NCI-H146 treated with DMSO at 0.1 percent for 48 hours (cell line): ENCODE results near the gene OR4K2.
"Not testable (repeated sequence)": the region's sequence is repeated elsewhere in the genome, so short reads cannot be mapped to it uniquely, and the experiment has no call there.

Source experiments
- DNase-seq: peaks from one replicate; lab custom pipeline; 2025; ENCODE audit not compliant: unreplicated experiment; lab: John Stamatoyannopoulos, UW

OR4K2 gene, protein sequence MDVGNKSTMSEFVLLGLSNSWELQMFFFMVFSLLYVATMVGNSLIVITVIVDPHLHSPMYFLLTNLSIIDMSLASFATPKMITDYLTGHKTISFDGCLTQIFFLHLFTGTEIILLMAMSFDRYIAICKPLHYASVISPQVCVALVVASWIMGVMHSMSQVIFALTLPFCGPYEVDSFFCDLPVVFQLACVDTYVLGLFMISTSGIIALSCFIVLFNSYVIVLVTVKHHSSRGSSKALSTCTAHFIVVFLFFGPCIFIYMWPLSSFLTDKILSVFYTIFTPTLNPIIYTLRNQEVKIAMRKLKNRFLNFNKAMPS

DNA sequence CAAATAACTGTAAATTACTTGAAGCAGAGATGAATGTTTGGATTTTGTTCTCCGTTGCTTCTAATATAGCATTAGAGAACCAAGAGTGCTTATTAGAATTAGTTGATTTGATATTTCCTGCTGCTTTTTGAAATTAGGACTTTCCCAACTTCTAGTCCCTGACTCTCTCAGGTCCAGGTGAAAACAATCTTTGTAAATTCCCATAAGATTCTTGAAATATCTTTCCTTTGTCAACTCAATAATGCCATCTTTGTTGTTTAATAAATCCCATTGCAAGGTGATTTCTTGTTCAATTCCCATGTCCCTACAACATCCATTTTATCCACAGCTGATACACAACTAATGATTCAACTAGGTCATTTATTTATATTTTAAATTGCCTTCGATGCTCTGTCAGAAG, at the start of gene OR4K2:
OR4K2 (plus strand) TSS at position 301 of the 400 bp plus-strand sequence. CDS start 1,126 bp downstream, outside the sequence.
- no peak for DNase-seq

DNA sequence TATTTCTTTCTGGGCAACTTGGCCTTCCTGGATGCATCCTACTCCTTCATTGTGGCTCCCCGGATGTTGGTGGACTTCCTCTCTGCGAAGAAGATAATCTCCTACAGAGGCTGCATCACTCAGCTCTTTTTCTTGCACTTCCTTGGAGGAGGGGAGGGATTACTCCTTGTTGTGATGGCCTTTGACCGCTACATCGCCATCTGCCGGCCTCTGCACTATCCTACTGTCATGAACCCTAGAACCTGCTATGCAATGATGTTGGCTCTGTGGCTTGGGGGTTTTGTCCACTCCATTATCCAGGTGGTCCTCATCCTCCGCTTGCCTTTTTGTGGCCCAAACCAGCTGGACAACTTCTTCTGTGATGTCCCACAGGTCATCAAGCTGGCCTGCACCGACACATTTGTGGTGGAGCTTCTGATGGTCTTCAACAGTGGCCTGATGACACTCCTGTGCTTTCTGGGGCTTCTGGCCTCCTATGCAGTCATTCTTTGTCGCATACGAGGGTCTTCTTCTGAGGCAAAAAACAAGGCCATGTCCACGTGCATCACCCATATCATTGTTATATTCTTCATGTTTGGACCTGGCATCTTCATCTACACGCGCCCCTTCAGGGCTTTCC, 47.2 kb upstream of the OR4K2 start:
- DNase-seq = not testable (repeated sequence)

DNA sequence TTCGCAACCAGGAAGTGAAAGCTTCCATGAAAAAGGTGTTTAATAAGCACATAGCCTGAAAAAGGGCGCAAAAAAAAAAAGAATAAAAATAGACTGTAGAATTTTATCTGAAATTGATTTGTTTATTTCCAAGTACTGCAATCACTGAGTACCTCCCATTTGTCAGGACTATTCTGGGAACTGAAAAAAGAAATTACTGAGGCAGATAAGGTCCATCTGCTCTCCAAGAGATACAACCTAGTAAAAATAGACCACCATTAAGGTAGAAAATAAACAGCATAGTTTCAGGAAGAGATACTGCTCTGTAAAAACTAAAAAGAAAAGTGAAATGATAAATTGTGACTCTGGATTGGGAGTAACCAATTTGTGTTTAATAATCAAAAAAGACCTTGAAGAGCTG, 46.6 kb upstream of the OR4K2 start:
- DNase-seq = no peak

DNA sequence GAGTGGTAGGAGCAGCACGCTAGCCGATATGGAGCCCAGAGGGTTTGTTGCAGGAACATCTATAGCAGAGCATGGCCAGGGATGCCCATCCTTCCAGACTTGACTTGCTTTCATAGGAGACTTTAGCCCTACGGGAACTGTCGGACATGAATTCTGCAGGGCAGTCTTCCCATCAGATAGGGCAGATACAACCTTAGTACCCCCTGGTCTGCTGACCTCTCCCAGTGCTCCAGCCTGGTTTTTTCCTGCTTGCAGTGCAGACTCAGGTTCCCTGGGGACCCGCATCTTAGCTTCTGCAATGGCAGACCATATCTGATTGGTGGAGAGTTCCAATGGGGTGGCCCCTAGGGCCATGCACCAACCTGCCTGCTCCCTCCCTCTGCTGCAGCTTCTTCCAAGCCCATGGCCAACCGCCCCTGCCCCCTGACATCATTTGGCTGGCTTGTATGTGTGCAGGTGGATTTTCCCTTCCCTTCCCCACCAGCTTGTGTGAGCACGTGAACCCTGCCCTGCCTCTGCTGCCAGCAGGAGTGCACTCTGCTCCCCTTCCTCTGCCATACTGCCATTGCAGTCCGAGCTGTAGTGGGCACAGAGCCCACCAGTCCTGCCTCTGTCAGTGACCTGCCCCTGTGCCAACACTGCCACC, 40.6 kb upstream of the OR4K2 start:
- not testable (repeated sequence) for DNase-seq

DNA sequence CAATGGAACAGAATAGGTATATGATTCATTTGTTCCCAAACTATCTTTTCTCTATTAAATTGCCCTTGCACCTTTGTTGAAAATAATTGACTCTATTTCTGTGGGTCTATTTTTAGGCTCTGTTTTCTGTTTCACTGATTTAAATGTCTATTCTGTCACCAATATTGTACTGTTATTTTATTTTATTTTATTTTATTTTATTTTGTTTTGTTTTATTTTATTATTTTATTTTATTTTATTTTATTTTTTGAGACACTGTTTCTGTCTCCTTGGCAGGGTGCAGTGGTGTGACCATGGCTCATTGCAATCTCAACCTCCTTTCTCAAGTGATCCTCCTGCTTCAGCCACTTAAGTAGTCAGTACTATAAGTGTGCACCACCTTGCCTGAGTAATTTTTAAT, 36.5 kb upstream of the OR4K2 start:
- DNase-seq = no peak

DNA sequence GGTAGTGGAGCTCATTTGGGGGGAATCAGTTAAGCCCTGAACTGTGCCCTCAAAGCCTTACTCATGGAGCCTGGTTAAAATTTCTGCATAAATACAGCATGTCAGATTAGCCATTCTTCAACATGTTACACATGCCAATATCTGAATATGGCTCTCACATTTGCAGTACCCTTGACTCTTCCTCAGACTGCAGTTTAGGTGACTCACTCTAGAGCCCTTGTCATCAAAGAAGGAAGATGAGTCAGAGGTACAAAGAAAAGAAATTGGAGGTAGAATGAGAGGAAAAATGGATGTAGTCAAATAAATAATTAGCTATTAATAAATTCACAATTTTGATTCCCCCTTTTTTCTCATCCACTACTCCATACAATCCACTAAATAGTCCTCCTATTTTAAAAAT, 23.6 kb upstream of the OR4K2 start:
- DNase-seq = no peak

DNA sequence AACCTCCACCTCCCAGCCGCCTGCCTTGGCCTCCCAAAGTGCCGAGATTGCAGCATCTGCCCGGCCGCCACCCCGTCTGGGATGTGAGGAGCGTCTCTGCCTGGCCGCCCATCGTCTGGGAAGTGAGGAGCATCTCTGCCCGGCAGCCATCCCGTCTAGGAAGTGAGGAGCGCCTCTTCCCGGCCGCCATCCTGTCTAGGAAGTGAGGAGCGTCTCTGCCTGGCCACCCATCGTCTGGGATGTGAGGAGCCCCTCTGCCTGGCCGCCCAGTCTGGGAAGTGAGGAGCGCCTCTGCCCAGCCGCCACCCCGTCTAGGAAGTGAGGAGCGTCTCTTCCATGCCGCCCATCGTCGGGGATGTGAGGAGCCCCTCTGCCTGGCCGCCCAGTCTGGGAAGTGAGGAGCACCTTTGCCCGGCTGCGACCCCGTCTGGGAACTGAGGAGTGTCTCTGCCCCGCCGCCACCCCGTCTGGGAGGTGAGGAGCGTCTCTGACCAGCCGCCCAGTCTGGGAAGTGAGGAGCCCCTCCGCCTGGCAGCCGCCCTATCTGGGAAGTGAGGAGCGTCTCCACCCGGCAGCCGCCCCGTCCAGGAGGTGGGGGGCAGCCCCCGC, 8.8 kb upstream of the OR4K2 start:
- not testable (repeated sequence) for DNase-seq

DNA sequence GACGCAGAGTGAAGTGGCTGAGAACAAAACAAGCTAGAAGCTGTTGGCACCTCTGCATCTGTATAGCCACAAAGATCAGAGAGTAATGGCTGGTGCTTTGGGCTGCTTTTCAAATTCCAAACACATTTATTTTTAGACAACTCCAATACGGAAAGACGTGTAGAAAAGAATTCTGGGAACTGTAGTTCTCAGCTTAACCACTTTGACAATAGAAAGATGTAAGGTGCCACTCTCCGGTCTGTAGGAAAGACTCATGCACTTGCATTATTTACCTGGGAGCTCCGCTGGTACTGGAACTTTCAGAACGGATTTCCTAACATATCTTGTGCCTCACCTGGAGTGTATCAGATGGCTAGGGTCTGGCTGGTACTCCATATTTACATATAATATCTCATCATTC, 1.8 kb upstream of the OR4K2 start:
- DNase-seq = no peak

DNA sequence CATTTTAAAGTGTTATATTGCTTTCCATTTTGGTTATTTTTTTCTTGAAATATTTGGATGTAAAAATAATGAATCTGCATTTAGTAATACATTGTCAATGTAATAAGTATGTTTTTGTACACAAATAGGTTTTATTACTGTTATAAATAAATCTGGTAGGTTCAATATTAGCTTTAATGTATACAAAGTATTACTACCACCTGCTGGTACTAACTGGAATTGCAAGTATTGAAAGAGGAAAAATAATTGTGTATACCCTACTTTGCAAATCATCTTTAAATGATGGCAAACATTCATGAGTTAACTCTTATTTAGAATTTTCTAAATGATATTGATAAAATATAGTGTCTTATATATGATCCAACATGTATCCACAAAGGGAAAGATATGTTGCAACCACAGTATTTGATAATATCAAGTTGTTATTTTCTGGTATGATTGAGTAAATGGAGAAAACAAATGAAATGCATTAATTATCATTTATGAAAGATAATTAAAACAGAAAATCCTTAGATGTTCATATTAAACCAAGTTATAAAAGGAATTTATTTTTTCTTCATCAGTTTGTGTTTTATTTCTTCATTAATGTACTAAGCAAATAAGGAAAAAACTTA, 3.2 kb downstream of the OR4K2 start:
- no peak for DNase-seq

DNA sequence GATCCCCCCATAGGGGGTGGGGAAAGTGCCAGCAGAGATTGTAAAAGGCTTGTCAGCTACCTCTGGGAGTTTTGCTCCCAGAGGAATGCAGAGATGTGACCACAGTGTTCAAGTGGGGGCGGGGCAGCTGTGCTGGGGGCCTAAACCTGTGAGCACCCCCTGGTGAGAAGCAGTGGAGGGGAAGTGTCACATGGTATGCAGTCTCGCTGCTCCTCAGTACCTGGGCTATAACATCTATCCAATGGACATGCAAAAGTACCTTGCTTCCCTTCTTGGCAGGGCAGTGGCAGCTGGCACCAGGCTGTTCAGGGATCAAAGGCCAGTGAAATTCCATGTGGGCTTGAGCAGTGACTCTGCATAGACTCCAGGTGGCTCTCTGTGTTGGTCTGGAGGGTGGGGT, 20.3 kb downstream of the OR4K2 start:
- DNase-seq = no peak

DNA sequence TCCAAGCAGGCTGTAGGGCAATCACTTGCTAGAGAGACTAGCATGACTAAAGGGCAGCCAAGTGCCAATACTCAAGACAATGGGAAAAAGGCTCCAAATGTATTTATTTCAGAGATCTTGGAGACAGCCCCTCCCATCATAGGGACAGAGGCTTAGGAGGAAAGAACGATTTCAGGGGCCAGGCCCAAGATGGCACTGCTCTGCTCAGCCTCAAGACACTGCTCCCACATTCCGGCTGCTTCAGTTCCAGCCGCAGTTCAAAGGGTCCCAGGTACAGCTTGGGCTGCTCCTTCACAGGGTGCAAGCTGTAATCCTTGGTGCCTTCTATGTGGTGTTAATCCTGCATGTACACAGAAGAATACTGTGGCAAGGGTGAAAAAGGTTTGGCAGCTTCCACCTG, 26.1 kb downstream of the OR4K2 start:
- DNase-seq = no peak

DNA sequence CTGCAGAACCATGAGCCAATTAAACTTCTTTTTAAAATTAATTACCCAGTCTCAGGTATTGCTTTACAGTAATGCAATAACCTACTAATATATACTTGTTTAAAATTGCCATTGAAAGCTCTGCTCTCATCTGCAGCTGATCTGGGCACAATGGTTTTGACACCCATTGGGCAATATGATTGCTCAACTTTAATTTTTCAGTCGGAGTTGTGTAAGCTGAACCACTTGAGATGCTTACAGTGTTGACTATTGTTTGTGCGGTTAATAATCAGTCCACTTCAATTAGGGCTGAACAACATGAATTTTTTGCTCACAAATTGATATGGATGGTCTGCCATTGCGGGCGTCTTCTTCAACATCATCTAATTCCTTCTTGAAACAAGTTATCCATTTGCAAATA, 27.5 kb downstream of the OR4K2 start:
- DNase-seq = no peak

DNA sequence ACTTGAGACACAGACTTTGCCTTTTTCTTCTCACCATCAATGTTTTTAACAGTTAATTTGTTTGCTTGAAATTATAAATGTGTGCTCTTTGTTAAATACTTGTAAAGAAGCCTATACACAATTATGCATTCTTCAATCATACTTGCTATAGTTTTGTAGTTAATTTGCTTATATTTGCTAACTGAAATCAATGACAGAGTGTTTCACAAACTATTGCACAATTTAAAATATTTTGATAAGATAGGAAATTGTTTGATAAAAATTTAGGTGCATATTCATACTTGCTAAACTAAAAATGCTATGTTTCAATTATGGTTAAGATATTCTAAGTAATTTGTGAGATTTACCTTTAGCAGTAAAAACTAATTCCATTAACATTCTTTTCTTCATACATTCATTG, 31.7 kb downstream of the OR4K2 start:
- DNase-seq = no peak

DNA sequence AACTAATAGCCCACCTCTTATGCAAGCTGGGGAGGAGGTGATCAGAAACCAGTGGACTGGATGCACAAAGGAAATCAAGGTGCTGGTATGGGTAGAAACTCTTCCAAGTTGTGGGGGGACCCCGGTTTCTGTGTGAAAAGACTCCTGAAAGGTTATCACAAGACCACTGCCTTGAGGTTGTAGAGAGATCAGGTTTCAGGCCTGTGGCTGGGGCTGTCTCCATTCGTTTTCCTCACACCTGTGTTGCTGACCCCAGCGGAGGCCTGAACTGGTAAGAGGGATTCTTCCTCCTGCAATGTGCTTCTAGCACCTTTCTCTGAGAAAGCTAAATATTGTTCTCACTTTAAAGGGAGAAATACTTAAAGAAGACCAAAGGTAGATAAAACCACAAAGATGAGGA, 36.2 kb downstream of the OR4K2 start:
- no peak for DNase-seq

DNA sequence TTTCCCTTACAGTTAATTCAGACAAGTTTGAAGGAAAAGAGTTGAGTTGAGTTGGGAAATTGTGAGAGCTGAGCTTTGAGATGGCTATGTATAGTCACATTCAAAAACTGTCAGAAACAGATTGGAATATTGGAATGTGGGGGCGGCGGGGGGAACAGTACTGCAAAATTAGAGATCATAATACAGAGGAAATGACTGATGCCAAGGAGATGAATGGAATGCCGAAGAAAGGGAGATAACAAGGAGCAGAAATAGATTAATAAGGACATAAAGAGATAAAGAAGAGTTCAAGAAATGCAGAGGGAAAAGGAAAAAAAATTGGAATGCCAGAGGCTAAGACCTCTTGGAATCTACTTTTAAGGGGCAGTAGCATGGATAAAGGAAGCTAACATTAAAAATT, 42.3 kb downstream of the OR4K2 start:
- DNase-seq = no peak

DNA sequence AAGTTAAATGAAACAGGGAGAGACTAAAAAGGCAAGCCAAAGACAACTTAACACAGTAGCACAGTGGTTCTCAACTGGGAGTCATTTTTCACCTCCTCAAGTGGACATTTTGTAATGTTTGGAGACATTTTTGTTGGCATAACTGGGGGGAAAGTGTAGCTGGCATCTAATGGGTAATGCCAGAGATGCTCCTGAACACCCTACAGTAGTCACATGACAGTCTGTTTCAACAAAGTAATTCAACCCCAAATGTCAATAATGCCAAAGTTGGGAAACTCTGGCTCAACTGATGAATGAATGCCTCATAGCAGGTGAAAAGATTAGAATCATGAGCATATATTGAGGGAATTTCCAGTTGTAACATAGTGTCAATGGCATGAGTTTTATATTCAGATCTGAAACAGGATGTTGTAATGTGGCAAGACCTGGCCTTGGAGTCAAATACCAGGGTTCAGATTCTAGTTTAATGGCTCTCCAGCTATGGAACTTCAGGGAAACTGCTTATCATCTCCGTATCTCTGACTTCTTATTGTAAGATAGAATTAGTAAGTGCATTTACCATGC, 43.1 kb downstream of the OR4K2 start:
- DNase-seq = no peak

DNA sequence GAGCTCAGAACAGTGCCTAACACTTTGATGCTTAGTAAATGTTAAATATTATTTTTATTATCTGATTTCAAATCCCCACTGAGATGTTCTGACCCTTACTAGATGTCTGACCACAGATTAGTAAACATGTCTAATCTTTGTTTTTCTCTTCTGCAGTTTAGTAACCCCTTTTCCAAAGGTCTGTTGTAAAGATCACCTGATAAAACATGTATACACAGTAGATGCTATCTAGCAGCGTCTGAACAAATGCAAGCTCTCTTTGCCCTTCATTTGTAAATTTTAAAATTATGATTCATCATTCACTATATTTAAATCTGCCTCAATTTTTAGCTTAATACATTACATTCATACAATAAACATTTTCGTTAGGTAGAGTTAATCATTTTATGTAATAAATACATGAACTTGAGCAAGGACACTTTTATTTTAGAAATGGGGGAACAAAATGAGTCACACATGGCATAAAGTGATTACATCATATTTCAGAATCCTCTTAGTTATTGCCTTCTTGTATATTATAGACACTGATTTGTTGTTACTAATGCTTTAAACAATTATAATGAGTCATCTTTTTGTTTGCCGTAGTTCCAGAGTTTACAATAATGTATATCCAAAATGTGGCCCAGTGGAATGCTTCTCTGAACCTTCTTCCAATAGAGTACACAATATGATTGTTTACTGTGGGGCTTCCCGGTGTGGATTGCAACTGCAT, 43.8 kb downstream of the OR4K2 start:
- DNase-seq = no peak

DNA sequence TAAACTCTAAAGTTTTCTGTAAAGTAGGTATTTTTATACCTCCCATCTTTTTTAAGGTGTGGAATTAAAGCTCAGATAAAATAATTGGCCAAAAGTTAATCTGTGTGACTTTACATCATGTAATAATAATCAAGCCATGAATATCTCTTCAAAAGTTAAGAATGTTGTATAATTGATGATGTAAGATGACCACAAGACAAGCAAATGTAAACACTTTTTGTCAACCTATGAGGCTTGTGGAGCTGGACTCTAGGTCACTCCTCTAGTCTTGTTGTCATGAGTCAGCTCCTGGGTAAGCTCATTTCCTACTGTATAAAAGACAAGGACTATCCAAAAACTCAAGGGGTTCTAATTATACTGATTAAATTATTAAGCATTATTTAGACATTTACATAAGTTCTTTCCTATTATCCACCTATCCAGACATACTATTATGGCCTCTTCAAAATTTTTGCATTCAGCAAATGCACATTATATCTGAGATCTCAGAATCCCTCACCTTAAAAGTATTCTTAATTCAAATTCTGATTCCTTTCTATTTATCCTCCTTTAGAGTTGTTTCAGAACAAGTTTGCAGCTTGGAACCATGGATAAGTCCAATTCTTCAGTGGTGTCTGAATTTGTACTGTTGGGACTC, 45.2 kb downstream of the OR4K2 start, which contains the start of gene OR4K5:
OR4K5 (plus strand) TSS at position 587 of the 637 bp plus-strand sequence; CDS start at position 587, 0 bp downstream.
- DNase-seq = no peak

DNA sequence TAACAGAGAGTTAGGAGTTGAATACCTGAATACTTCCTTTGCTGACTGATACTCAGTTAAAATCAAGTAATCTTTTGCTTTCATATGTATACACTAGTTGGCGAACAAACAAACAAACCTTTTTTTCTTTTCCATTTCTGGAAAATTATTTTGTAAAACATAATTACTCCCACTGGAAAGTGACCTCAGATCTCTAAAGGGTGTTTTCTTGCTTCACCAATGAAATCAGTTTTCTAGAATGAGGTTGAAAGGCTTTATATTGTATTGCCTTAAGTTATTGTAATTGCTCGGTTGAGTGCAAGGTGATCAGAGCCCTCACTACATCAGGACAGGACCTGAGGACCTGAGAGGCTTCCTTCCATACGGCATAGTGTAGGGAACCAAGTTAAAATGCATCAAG, 55.7 kb downstream of the OR4K2 start, which contains the start of gene OR4K1:
OR4K1 (plus strand) TSS at position 301 of the 400 bp plus-strand sequence. CDS start 4,750 bp downstream, outside the sequence.
- no peak for DNase-seq
